GM12878 (cell line): Measurements from ENCODE around the gene SIRT7. TPM values are rescaled to one million over a fixed set of nuclear protein-coding genes. Genes with fewer than 3 reads are reported as not detected.

Experiments
- BACH1 ChIP-seq: fragments of 450-650 bp; IDR thresholded peaks from 2 replicates; pipeline ENCODE4 v1.6.1; 2017; ENCODE audit warnings: mild to moderate bottlenecking, borderline replicate concordance
- LARP7 ChIP-seq: fragments of 450-650 bp; IDR thresholded peaks from 2 replicates; pipeline ENCODE4 v1.6.1; 2017; ENCODE audit warnings: mild to moderate bottlenecking
- NFYB ChIP-seq: IDR thresholded peaks from 2 replicates; pipeline ENCODE4 v1.6.1; 2011; ENCODE audit warnings: low read depth, mild to moderate bottlenecking, low read length, improper control_type of control experiment, moderate library complexity; ENCODE audit not compliant: insufficient read depth
- NRF1 ChIP-seq: conservative IDR thresholded peaks from 2 replicates; pipeline ENCODE4 v1.6.1; 2011; ENCODE audit warnings: mild to moderate bottlenecking, low read depth, low read length, improper control_type of control experiment
- POLR2AphosphoS5 ChIP-seq: IDR thresholded peaks from 2 replicates; pipeline ENCODE4 v1.6.1; 2011; ENCODE audit warnings: mild to moderate bottlenecking, low read length, inconsistent platforms
- SREBF1 ChIP-seq: IDR thresholded peaks from 2 replicates; pipeline ENCODE4 v1.6.1; 2012; ENCODE audit warnings: mild to moderate bottlenecking, low read length
- TCF3 ChIP-seq: IDR thresholded peaks from 2 replicates; pipeline ENCODE4 v1.6.1; 2012; ENCODE audit warnings: low read depth, mild to moderate bottlenecking, low read length, borderline replicate concordance; ENCODE audit not compliant: insufficient read depth
- ZNF217 ChIP-seq: fragments of 450-650 bp; IDR thresholded peaks from 2 replicates; pipeline ENCODE4 v1.6.1; 2017; ENCODE audit warnings: antibody characterized with exemption, mild to moderate bottlenecking
- polyA plus RNA-seq, 11 experiments: library from polyadenylated mRNA; depleted of rRNA in 4 of 11; unstranded in 6 of 11; stranded (reverse) in 5 of 11; fragments of >200 nt; fragmentation: Nextera tagmentation in 4 of 11; fragmentation: Illumina TruSeq in 1 of 11; extraction: Ambion mirVana in 4 of 11; extraction: Trizol in 1 of 11; gene quantifications; 1 replicate in 1 of 11; 2 replicates in 10 of 11; pipeline versions ENCODE4 v1.2.1 to v1.2.3, GENCODE V29; 2011 to 2016; ENCODE audit warnings: inconsistent platforms in 2 of 11, missing spikeins in 2 of 11, low read depth in 1 of 11
- total RNA-seq, 4 experiments: library from RNA; depleted of rRNA in 3 of 4; stranded (reverse); fragments of >200 nt in 3 of 4; fragmentation: Illumina TruSeq in 1 of 4; extraction: Trizol in 1 of 4; gene quantifications; 2 replicates each; pipeline versions ENCODE4 v1.2.1 to v1.2.3, GENCODE V29; 2013 to 2021
- TF ChIP-seq, protein P1 (sequence below): IDR thresholded peaks from 2 replicates; pipeline ENCODE4 v1.6.1; 2011; ENCODE audit warnings: borderline replicate concordance, low read depth, mild to moderate bottlenecking, moderate library complexity, low read length; ENCODE audit not compliant: insufficient read depth, poor library complexity, severe bottlenecking
- TF ChIP-seq, protein P2 (sequence below): fragments of 450-650 bp; conservative IDR thresholded peaks from 2 replicates; pipeline ENCODE4 v1.6.1; 2017; ENCODE audit warnings: mild to moderate bottlenecking, moderate library complexity

Gene SIRT7
- total and polyA plus RNA-seq, 10 of the 15 experiments (the other 5 are each of a cell fraction or from before 2014, with no cell fraction given): 1.2 to 56.2 (median 22.7) TPM

DNA sequence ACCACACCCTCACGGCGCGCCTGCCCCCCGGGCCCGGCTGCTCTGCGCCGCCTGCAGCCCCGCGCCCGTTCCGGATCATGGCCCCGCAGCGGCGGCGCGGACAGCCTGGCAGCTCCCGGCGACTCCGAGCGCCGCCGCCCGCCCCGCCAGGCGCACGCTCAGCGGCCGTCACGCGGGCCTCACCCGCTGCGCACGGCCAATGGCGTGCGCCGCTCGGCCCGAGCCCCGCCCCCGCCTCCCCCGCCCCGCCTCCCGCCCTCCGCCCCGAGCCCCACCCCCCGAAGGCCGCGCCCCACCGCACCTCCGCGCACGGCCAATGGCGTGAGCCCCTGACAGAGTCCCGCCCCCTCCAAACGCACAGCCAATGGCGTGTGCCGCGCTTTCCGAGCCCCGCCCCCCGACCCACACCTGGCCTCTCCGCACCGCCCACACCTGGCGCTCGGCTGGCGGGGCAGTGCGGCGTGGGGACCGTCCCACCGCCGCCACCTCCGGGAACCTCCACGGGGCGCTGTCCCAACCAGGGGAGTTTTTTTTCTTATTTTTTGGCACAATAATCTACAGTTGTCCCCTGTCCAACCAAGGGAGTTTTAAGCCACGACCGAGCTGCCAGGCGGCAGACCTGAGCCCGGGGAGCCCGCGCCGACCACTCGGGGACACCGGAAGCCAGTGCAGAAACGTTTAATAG, 6.6 kb downstream of the SIRT7 start, which contains the start of gene PCYT2 (continued):
- TF ChIP-seq, protein P1, sequence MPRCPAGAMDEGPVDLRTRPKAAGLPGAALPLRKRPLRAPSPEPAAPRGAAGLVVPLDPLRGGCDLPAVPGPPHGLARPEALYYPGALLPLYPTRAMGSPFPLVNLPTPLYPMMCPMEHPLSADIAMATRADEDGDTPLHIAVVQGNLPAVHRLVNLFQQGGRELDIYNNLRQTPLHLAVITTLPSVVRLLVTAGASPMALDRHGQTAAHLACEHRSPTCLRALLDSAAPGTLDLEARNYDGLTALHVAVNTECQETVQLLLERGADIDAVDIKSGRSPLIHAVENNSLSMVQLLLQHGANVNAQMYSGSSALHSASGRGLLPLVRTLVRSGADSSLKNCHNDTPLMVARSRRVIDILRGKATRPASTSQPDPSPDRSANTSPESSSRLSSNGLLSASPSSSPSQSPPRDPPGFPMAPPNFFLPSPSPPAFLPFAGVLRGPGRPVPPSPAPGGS: peak; percentile 42
- TF ChIP-seq SREBF1 (no peak), BACH1 (0 out of 2 replicates have a peak, but pooled peaks have one; percentile 22), NFYB (peak; percentile 47; the same call in 1 of the 2 replicates), TCF3 (0 out of 2 replicates have a peak, but pooled peaks have one; percentile 62), LARP7 (0 out of 2 replicates have a peak, but pooled peaks have one; percentile 27), NRF1 (peak; percentile 25; the same call in 1 of the 2 replicates), ZNF217 (no peak), POLR2AphosphoS5 (0 out of 2 replicates have a peak, but pooled peaks have one; percentile 17)
- TF ChIP-seq, protein P2, sequence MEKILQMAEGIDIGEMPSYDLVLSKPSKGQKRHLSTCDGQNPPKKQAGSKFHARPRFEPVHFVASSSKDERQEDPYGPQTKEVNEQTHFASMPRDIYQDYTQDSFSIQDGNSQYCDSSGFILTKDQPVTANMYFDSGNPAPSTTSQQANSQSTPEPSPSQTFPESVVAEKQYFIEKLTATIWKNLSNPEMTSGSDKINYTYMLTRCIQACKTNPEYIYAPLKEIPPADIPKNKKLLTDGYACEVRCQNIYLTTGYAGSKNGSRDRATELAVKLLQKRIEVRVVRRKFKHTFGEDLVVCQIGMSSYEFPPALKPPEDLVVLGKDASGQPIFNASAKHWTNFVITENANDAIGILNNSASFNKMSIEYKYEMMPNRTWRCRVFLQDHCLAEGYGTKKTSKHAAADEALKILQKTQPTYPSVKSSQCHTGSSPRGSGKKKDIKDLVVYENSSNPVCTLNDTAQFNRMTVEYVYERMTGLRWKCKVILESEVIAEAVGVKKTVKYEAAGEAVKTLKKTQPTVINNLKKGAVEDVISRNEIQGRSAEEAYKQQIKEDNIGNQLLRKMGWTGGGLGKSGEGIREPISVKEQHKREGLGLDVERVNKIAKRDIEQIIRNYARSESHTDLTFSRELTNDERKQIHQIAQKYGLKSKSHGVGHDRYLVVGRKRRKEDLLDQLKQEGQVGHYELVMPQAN: peak; percentile 42; the same call in 1 of the 2 replicates
